ENCODE measurements around the gene ZEB2.

Gene ZEB2

DNA sequence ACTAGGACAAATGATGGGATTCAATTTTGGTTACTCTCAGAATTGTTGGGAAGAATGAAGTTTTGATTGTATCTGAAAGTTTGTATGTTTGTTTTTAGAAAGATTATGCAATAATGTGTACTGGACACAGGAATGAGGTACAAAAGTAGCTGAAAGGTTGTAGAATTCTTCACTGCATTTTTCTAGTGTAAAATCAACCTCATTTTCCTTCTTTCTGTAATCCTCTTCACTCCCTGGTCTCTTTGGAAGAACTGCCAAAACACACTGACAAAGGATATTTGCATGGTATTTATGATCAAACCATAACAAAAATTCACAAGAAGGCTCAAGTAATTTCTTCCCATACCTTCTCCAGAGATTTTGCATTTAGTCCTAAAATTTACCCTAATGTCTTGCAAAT is 110.7 kb downstream of the ZEB2 start:
- DNase-seq (ENCODE audit: extremely low spot score), result no peak
- POLR2A ChIA-PET, result no interaction called here
- TF ChIP-seq BHLHE40 (IDR thresholded peaks at IDR 0.05; ENCODE audit: borderline replicate concordance) (no peak), CTBP1 (IDR thresholded peaks at IDR 0.05; ENCODE audit: borderline replicate concordance) (no peak), SP1 (IDR thresholded peaks at IDR 0.05) (no peak), FOXK2 (IDR thresholded peaks at IDR 0.05) (no peak), TARDBP (IDR thresholded peaks at IDR 0.05) (no peak), HDGF (IDR thresholded peaks at IDR 0.05; ENCODE audit: borderline replicate concordance) (no peak), LEF1 (IDR thresholded peaks at IDR 0.05; ENCODE audit: borderline replicate concordance) (no peak), ZNF384 (IDR thresholded peaks at IDR 0.05) (no peak), NFRKB (IDR thresholded peaks at IDR 0.05) (no peak), SUZ12 (IDR thresholded peaks at IDR 0.05) (no peak), FOXM1 (IDR thresholded peaks at IDR 0.05; ENCODE audit: borderline replicate concordance) (no peak), ARNT (IDR thresholded peaks at IDR 0.05) (no peak)
- TF ChIP-seq, protein P1, sequence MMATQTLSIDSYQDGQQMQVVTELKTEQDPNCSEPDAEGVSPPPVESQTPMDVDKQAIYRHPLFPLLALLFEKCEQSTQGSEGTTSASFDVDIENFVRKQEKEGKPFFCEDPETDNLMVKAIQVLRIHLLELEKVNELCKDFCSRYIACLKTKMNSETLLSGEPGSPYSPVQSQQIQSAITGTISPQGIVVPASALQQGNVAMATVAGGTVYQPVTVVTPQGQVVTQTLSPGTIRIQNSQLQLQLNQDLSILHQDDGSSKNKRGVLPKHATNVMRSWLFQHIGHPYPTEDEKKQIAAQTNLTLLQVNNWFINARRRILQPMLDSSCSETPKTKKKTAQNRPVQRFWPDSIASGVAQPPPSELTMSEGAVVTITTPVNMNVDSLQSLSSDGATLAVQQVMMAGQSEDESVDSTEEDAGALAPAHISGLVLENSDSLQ (IDR thresholded peaks at IDR 0.05), result no peak
- CTCF ChIA-PET, result no interaction called here

DNA sequence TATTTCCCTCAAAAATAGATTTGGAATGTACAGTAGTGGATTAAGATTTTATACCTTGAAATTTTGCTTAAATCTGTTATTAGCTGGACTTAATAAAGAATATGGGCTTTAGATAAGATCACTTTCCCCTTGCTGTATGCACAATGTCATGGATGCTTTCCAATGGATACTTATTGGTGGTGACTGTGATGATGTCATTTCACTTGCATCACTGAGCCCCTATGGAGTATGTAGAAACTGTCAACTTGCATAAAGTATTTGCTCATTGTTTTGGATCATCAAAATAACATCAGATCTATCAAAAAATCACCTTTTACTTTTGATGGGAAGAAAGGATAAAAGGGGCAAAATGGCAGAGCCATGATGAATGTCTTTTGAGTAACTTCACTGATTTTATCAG is 112.7 kb downstream of the ZEB2 start:
- ChIA-PET CTCF (no interaction called here), POLR2A (no interaction called here)
- no peak for DNase-seq (ENCODE audit: extremely low spot score)
- TF ChIP-seq, protein P1 (IDR thresholded peaks at IDR 0.05), result no peak

DNA sequence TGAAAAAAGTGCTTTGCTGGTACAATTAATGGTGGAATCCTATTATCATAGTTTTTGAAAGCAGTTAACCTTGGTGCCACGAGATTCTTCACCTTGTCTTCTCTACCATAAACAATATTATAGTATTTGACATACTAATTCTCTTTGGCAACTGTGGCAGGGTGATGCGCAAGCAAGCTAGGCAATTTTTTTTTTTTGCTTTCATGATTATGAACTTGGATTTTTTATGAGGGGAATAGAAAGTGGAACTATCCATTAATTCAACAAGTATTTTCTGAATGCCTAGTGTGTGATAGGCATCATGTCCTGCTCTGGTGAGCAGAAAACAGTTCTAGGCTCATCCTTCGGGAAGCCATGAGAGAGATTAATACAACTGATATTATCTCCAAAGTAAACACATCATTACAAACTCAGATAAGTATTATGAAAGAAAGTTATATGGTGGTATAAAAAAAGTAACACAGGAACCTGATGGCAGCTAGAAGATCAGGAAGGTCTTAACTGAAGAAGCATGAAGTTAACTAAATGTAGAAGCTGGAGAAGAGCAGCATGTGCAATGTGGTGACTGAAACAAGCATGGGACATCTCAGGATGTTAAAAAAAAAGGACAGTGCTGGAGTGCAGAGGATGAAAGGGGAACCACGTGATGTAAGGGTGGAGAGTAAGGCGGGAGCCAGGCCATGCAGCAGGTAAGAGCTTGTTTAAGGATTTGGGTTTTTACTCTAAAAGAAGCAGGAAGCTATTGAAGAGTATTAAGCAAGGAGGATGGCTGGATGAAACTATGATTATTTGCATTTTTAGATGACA is 113.7 kb downstream of the ZEB2 start:
- no peak for DNase-seq (ENCODE audit: extremely low spot score)
- ChIA-PET POLR2A (no interaction called here), CTCF (interaction anchor here (0.6 kb wide), 1 partner anchor 11 kb away, joined by 3 read pairs; no protein-coding TSS in a partner anchor)
- TF ChIP-seq NFRKB (IDR thresholded peaks at IDR 0.05) (no peak), FOXA1 (IDR thresholded peaks at IDR 0.05) (no peak), SUZ12 (IDR thresholded peaks at IDR 0.05) (no peak), CTBP1 (IDR thresholded peaks at IDR 0.05; ENCODE audit: borderline replicate concordance) (no peak), SP1 (IDR thresholded peaks at IDR 0.05) (no peak), ELF4 (IDR thresholded peaks at IDR 0.05) (no peak), FOXM1 (IDR thresholded peaks at IDR 0.05; ENCODE audit: borderline replicate concordance) (no peak), L3MBTL2 (conservative IDR thresholded peaks at IDR 0.05) (no peak), HDGF (IDR thresholded peaks at IDR 0.05; ENCODE audit: borderline replicate concordance) (no peak), LEF1 (IDR thresholded peaks at IDR 0.05; ENCODE audit: borderline replicate concordance) (no peak)
- TF ChIP-seq, protein P1 (IDR thresholded peaks at IDR 0.05), result no peak

DNA sequence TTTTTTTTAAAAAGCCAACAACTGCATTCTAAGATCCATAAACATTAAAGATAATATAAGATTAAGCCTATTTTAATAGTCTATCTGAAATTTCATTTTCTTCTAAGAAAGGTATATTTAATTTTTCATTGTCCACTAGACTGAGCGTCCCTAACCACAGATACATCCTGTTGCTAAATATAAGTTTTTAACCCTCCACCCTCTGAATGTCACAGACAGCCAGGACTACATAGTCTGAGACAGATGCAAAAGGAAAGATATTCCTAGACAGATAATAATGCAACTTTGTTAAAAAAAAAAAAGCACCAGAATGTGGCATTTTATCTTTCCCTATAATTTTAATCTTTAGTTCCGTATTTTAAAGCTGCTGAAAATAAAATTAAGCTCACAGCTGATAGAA is 114.6 kb downstream of the ZEB2 start:
- CTCF ChIA-PET, result interaction anchor here (0.6 kb wide), 1 partner anchor 10 kb away, joined by 3 read pairs; no protein-coding TSS in a partner anchor
- POLR2A ChIA-PET, result no interaction called here

DNA sequence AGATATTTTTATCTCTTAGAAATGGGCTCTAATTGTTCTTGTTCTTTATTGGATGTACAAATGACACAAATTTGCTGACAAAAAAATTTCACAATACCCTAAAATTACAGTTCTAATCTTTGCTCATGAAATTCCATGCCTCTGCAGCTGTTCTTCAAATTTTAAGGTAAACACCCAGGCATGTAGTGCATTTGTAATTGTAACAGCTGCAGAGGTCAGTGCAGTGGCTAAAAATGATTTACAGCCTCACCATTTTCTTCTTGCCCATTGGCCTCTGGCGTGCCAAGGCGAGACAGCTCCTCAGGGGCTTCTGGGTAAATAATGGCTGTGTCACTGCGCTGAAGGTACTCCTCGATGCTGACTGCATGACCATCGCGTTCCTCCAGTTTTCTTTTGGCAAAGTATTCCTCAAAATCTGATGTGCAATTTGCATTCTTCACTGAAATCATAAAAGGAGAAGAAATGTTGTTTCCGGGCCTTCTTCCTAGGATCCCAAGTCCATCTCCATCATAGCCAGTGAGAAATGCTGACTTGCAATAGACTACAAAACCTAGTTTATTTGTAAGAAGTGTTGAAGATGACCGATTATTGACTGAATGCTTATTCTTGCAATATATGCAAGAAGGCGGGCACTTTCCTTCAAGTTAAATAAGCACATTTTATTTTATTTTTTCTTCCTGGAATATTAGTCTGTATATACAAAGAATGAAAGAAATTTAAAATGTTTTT is 115.2 kb downstream of the ZEB2 start:
- ChIA-PET POLR2A (no interaction called here), CTCF (no interaction called here)
- DNase-seq (ENCODE audit: extremely low spot score), result no peak
- TF ChIP-seq ARNT (IDR thresholded peaks at IDR 0.05) (no peak), BHLHE40 (IDR thresholded peaks at IDR 0.05; ENCODE audit: borderline replicate concordance) (no peak), L3MBTL2 (conservative IDR thresholded peaks at IDR 0.05) (no peak), TARDBP (IDR thresholded peaks at IDR 0.05) (no peak), ELF4 (IDR thresholded peaks at IDR 0.05) (no peak), FOXK2 (IDR thresholded peaks at IDR 0.05) (no peak), FOXA1 (IDR thresholded peaks at IDR 0.05) (no peak), CTBP1 (IDR thresholded peaks at IDR 0.05; ENCODE audit: borderline replicate concordance) (no peak), ZNF384 (IDR thresholded peaks at IDR 0.05) (no peak), NFRKB (IDR thresholded peaks at IDR 0.05) (no peak), FOXM1 (IDR thresholded peaks at IDR 0.05; ENCODE audit: borderline replicate concordance) (no peak), SUZ12 (IDR thresholded peaks at IDR 0.05) (no peak), HDGF (IDR thresholded peaks at IDR 0.05; ENCODE audit: borderline replicate concordance) (no peak), SP1 (IDR thresholded peaks at IDR 0.05) (no peak), LEF1 (IDR thresholded peaks at IDR 0.05; ENCODE audit: borderline replicate concordance) (no peak)
- TF ChIP-seq, protein P1 (IDR thresholded peaks at IDR 0.05), result no peak

More for the DNA sequence above, 114.6 kb downstream of the ZEB2 start:
- DNase-seq (ENCODE audit: extremely low spot score), result no peak
- TF ChIP-seq FOXA1 (IDR thresholded peaks at IDR 0.05) (no peak), SP1 (IDR thresholded peaks at IDR 0.05) (no peak), FOXM1 (IDR thresholded peaks at IDR 0.05; ENCODE audit: borderline replicate concordance) (no peak), ZNF384 (IDR thresholded peaks at IDR 0.05) (no peak), SUZ12 (IDR thresholded peaks at IDR 0.05) (no peak), L3MBTL2 (conservative IDR thresholded peaks at IDR 0.05) (no peak), FOXK2 (IDR thresholded peaks at IDR 0.05) (no peak), CTBP1 (IDR thresholded peaks at IDR 0.05; ENCODE audit: borderline replicate concordance) (no peak), BHLHE40 (IDR thresholded peaks at IDR 0.05; ENCODE audit: borderline replicate concordance) (no peak), ELF4 (IDR thresholded peaks at IDR 0.05) (no peak), LEF1 (IDR thresholded peaks at IDR 0.05; ENCODE audit: borderline replicate concordance) (no peak), HDGF (IDR thresholded peaks at IDR 0.05; ENCODE audit: borderline replicate concordance) (no peak), ARNT (IDR thresholded peaks at IDR 0.05) (no peak)
- TF ChIP-seq, protein P1 (IDR thresholded peaks at IDR 0.05), result no peak

All from HEK293T (cell line).